Right atrium auricular region (tissue), 2 donors: Measurements from ENCODE around the gene PPP2R2B. TPM values are rescaled to one million over a fixed set of nuclear protein-coding genes. Genes with fewer than 3 reads are reported as not detected.

Experiments used
- DNase-seq: peaks from one replicate; pipeline ENCODE4 v3.0.0-alpha.2; 2019; ENCODE audit warnings: low spot score
- H3K27ac ChIP-seq, 2 donors: fragments of 200-600 bp; sonication (generic); 1 replicate in 1 of 2; 2 replicates in 1 of 2; pipeline ENCODE4 v1.5.1; 2016 to 2019
- H3K27me3 ChIP-seq, 2 donors: fragments of 200-600 bp; sonication (generic); one replicate each; pipeline versions ENCODE4 v1.5.1 to v1.6.0; 2017 to 2019
- H3K36me3 ChIP-seq: fragments of 200-600 bp; sonication (generic); one replicate; pipeline ENCODE4 v1.5.1; 2016
- H3K4me1 ChIP-seq, 2 donors: fragments of 200-600 bp; sonication (generic); one replicate each; pipeline versions ENCODE4 v1.5.1 to v1.6.0; 2017 to 2019
- H3K4me3 ChIP-seq, 2 donors: fragments of 200-600 bp; sonication (generic); 1 replicate in 1 of 2; 2 replicates in 1 of 2; pipeline ENCODE4 v1.5.1; 2017 to 2019; ENCODE audit warnings: mild to moderate bottlenecking in 1 of 2, moderate library complexity in 1 of 2
- H3K9me3 ChIP-seq, 2 donors: fragments of 200-600 bp; sonication (generic); one replicate each; pipeline ENCODE4 v1.5.1; 2019
- CTCF ChIP-seq, 2 donors: fragments of 200-600 bp; sonication (generic); IDR thresholded peaks; one replicate each; pipeline ENCODE4 v1.5.1; 2019; ENCODE audit warnings: antibody characterized with exemption in 2 of 2
- total RNA-seq, 2 donors: library from RNA; depleted of rRNA; stranded (reverse); fragments of >200 nt; gene quantifications; one replicate each; pipeline ENCODE4 v1.1.0, GENCODE V29; 2016

PPP2R2B gene
- total RNA-seq, 2 donors from 2014 or later, result 1.6 to 12.4 TPM

DNA sequence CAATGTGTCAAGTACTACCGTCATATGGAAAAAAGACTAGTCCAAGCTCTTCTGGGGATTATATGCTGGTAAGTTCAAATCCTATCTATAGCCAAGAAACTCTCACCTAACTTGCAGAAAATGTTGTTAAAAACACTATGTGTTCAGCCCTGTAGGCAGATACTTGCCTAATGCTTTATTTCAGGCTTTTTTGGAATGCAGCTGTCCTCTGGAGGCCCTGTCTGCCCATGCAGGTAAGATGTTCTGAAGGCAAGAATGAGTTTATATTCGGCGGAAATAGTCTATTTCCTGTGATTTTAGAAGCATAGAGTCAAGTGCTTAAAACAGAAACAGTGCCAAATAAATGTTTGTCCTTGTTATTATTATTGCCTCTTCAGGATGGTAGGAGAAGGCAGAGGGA is 34.3 kb upstream of the PPP2R2B start:
- Histone ChIP-seq H3K4me1 (no peaks in the 10 kb centered on the region), H3K36me3 (no peaks in the 10 kb centered on the region)

DNA sequence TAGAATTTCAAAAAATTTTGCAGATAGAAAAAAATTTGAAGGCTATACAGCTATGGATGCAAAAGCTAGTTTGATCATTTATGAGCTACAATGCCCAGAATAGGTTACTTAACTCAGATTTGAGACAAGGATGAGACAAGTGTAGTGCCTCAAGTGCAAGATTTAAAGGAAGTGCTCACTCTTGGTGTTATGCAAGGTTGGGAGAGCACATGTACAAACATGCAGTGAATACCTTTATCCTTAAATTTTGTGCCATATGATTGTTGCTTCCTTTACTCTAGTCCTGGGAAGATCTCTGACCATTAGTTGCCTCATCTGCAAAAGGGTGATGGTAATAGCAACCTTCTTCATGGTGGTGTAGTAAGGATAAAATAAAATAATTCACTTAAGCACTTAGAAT is 31.7 kb upstream of the PPP2R2B start:
- DNase-seq, result no peak
- Histone ChIP-seq H3K4me1 (no peaks in the 10 kb centered on the region), H3K4me3 (no peak overlapping the region), H3K36me3 (no peaks in the 10 kb centered on the region), H3K27ac (no peak overlapping the region), H3K27me3 (no peaks in the 10 kb centered on the region), H3K9me3 (no peaks in the 10 kb centered on the region)
- TF ChIP-seq CTCF (IDR thresholded peaks at IDR 0.05), result no peak

More for the DNA sequence above, 34.3 kb upstream of the PPP2R2B start:
- no peak overlapping the region for H3K27ac ChIP-seq
- DNase-seq, result no peak
- no peak overlapping the region for H3K4me3 ChIP-seq
- TF ChIP-seq CTCF (IDR thresholded peaks at IDR 0.05), result no peak
- no peaks in the 10 kb centered on the region for H3K27me3 ChIP-seq
- no peaks in the 10 kb centered on the region for H3K9me3 ChIP-seq

DNA sequence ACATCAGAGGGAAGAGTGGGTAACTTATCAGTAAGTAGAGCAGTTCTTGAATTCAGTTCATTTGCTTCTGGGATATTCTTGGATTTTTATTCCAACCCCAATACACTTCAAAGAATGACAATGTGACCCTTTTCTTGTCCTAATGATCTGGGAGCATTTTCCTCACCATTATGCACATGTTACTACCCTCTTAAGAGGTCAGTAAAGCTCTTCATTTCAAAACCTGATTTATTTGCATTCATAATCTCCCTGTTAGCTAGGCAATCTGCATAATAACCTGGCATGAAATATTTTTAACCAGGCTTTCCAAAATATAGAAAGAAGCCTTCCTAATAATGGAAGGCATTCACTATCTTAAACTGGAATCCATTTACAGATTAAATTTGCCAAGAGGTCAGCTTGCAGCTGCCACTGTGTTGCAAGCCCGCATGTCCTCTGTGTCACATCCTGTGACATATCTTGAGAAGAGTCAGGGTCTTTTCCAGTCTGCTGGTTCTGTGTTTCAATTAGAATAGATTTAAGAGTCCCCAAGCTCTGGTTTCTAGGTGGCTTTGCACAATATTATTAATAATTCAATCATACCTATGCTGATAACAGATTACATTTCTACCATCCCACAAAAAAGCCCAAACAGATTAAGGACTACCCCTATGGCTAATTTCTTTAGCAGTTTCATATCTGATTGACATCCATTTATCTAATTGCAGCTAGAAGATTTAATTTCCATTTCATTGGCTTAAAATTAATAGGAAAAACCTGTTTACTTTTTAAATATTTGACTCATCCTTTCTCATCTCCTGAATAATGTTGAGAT is 30.9 kb upstream of the PPP2R2B start:
- TF ChIP-seq CTCF (IDR thresholded peaks at IDR 0.05), result no peak
- H3K27me3 ChIP-seq, result no peaks in the 10 kb centered on the region

GRCh38 chr5:146906803-146907202 is 28.2 kb upstream of the PPP2R2B start:
- Histone ChIP-seq H3K9me3 (no peaks in the 10 kb centered on the region), H3K4me3 (no peak overlapping the region), H3K36me3 (no peaks in the 10 kb centered on the region), H3K4me1 (no peaks in the 10 kb centered on the region), H3K27me3 (no peaks in the 10 kb centered on the region), H3K27ac (no peak overlapping the region)
- no peak for DNase-seq
- TF ChIP-seq CTCF (IDR thresholded peaks at IDR 0.05), result no peak

More for the DNA sequence above, 30.9 kb upstream of the PPP2R2B start:
- no peak for DNase-seq
- Histone ChIP-seq H3K4me3 (no peak overlapping the region), H3K36me3 (no peaks in the 10 kb centered on the region), H3K4me1 (no peaks in the 10 kb centered on the region), H3K27ac (no peak overlapping the region), H3K9me3 (no peaks in the 10 kb centered on the region)

DNA sequence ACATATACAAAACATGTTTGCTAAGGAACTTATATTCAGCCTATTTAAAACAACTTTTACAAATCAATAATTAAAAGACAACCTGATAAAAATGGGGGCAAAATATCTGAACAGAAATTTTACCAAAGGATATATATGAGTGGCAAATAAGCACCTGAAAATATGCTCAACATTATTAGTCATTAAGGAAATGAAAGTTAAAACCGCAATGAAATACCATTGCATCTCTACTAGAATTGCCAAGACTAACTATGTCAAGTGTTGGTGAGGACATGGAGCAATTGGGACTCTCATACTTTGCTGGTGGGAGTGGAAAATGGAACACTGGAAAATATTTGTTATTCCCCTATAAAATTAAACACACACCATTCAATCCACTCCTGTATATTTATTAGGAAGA is 26.3 kb upstream of the PPP2R2B start:
- no peak for DNase-seq
- H3K27ac ChIP-seq, result no peak overlapping the region
- no peaks in the 10 kb centered on the region for H3K27me3 ChIP-seq
- no peak for TF ChIP-seq CTCF (IDR thresholded peaks at IDR 0.05)
- no peak overlapping the region for H3K4me3 ChIP-seq
- no peaks in the 10 kb centered on the region for H3K36me3 ChIP-seq
- H3K4me1 ChIP-seq, result no peaks in the 10 kb centered on the region
- no peaks in the 10 kb centered on the region for H3K9me3 ChIP-seq

GRCh38 chr5:146903789-146904188 is 25.2 kb upstream of the PPP2R2B start:
- no peaks in the 10 kb centered on the region for H3K27me3 ChIP-seq
- TF ChIP-seq CTCF (IDR thresholded peaks at IDR 0.05), result no peak
- no peak for DNase-seq
- no peaks in the 10 kb centered on the region for H3K36me3 ChIP-seq
- H3K4me3 ChIP-seq, result no peak overlapping the region
- H3K9me3 ChIP-seq, result no peaks in the 10 kb centered on the region
- no peak overlapping the region for H3K27ac ChIP-seq
- H3K4me1 ChIP-seq, result no peaks in the 10 kb centered on the region
